GM23338 (cell line): ENCODE data around the gene TULP3. TPM values are rescaled to one million over a fixed set of nuclear protein-coding genes. Genes with fewer than 3 reads are reported as not detected.

Experiments
- ATAC-seq: fragments of 200-7000 bp; cut with Tn5 transposase; 3 replicates; pipeline ENCODE4 v1.9.1; 2020
- DNase-seq: peaks from one replicate; pipeline ENCODE4 v3.0.0-alpha.2; 2015; ENCODE audit warnings: low spot score
- H2AFZ ChIP-seq: fragments of 200-600 bp; sonication (generic); 2 replicates; pipeline ENCODE4 v1.8.0; 2016; ENCODE audit warnings: antibody characterized with exemption, mild to moderate bottlenecking, moderate library complexity
- H3F3A ChIP-seq: fragments of 200-600 bp; sonication (generic); replicated peaks from 2 replicates; pipeline ENCODE4 v1.8.0; 2017; ENCODE audit warnings: antibody characterized with exemption, mixed run types, low read depth
- H3K27ac ChIP-seq: fragments of 200-600 bp; sonication (generic); 2 replicates; pipeline ENCODE4 v1.6.1; 2016; ENCODE audit warnings: low read depth
- H3K27me3 ChIP-seq: fragments of 200-600 bp; sonication (generic); 2 replicates; pipeline ENCODE4 v1.8.0; 2016; ENCODE audit warnings: mild to moderate bottlenecking, mixed run types, moderate library complexity; ENCODE audit not compliant: insufficient read depth
- H3K36me3 ChIP-seq: fragments of 200-600 bp; sonication (generic); 2 replicates; pipeline ENCODE4 v1.8.0; 2016; ENCODE audit warnings: mild to moderate bottlenecking; ENCODE audit not compliant: insufficient read depth
- H3K4me1 ChIP-seq: fragments of 200-600 bp; sonication (generic); 2 replicates; pipeline ENCODE4 v1.8.0; 2016; ENCODE audit warnings: mild to moderate bottlenecking, moderate library complexity; ENCODE audit not compliant: insufficient read depth
- H3K4me2 ChIP-seq: fragments of 200-600 bp; sonication (generic); 2 replicates; pipeline ENCODE4 v1.7.1; 2017; ENCODE audit warnings: mixed run types
- H3K4me3 ChIP-seq: fragments of 200-600 bp; sonication (generic); 2 replicates; pipeline ENCODE4 v1.6.1; 2016; ENCODE audit warnings: mixed run types
- H3K79me2 ChIP-seq: fragments of 200-600 bp; sonication (generic); replicated peaks from 2 replicates; pipeline ENCODE4 v1.8.0; 2017; ENCODE audit warnings: mild to moderate bottlenecking; ENCODE audit not compliant: insufficient read depth
- H3K9me2 ChIP-seq: fragments of 200-600 bp; sonication (generic); 2 replicates; pipeline ENCODE4 v1.8.0; 2017; ENCODE audit not compliant: insufficient read depth
- H4K20me1 ChIP-seq: fragments of 200-600 bp; sonication (generic); replicated peaks from 2 replicates; pipeline ENCODE4 v1.8.0; 2017; ENCODE audit warnings: mild to moderate bottlenecking; ENCODE audit not compliant: insufficient read depth
- H3K27ac Mint-ChIP-seq: 2 replicates; pipeline ENCODE4 v1.8.0; 2020; ENCODE audit warnings: inconsistent platforms, mild to moderate bottlenecking, moderate library complexity, mixed read lengths
- H3K27me3 Mint-ChIP-seq: 3 replicates; pipeline ENCODE4 v1.8.0; 2022; ENCODE audit warnings: low read depth, mild to moderate bottlenecking, moderate library complexity, mixed read lengths, inconsistent platforms; ENCODE audit not compliant: insufficient read depth, poor library complexity
- H3K36me3 Mint-ChIP-seq: 3 replicates; pipeline ENCODE4 v1.8.0; 2021; ENCODE audit warnings: low read depth, mild to moderate bottlenecking, inconsistent platforms, moderate library complexity, mixed read lengths
- H3K4me1 Mint-ChIP-seq: 3 replicates; pipeline ENCODE4 v1.8.0; 2020; ENCODE audit warnings: mild to moderate bottlenecking, inconsistent platforms, mixed read lengths
- H3K4me3 Mint-ChIP-seq: 3 replicates; pipeline ENCODE4 v1.8.0; 2021; ENCODE audit warnings: moderate library complexity, mild to moderate bottlenecking, inconsistent platforms, mixed read lengths
- H3K9me3 Mint-ChIP-seq: 3 replicates; pipeline ENCODE4 v1.8.0; 2020; ENCODE audit warnings: moderate library complexity, mild to moderate bottlenecking, inconsistent platforms, mixed read lengths
- CREB1 ChIP-seq: fragments of 250-450 bp; sonication (Bioruptor Pico); IDR thresholded peaks from 2 replicates; pipeline ENCODE4 v1.5.0; 2020; ENCODE audit warnings: low read depth, mild to moderate bottlenecking, moderate library complexity
- EZH2 ChIP-seq: fragments of 200-600 bp; sonication (generic); IDR thresholded peaks from one replicate; pipeline ENCODE4 v1.8.0; 2017; ENCODE audit warnings: antibody characterized with exemption, mild to moderate bottlenecking, low read depth; ENCODE audit not compliant: unreplicated experiment
- JUNB ChIP-seq: IDR thresholded peaks from one replicate; pipeline ENCODE4 v1.6.1; 2016; ENCODE audit warnings: antibody characterized with exemption; ENCODE audit not compliant: unreplicated experiment
- POLR2AphosphoS5 ChIP-seq: IDR thresholded peaks from 2 replicates; pipeline ENCODE4 v1.6.1; 2016; ENCODE audit warnings: antibody characterized with exemption, low read depth
- STAT1 ChIP-seq: IDR thresholded peaks from one replicate; pipeline ENCODE4 v1.6.1; 2016; ENCODE audit warnings: antibody characterized with exemption; ENCODE audit not compliant: unreplicated experiment
- ZNF114 ChIP-seq: fragments of 250-450 bp; sonication (Bioruptor Pico); IDR thresholded peaks from 2 replicates; pipeline ENCODE4 v1.5.0; 2020; ENCODE audit warnings: mild to moderate bottlenecking, moderate library complexity
- ZNF331 ChIP-seq: fragments of 250-450 bp; sonication (Bioruptor Pico); IDR thresholded peaks from 2 replicates; pipeline ENCODE4 v1.5.0; 2020; ENCODE audit warnings: low read depth, mild to moderate bottlenecking, moderate library complexity
- polyA plus RNA-seq: library from polyadenylated mRNA; unstranded; fragments of >200 nt; fragmentation: Nextera tagmentation; extraction: Ambion mirVana; gene quantifications from 2 replicates; pipeline ENCODE4 v1.2.1, GENCODE V29; 2016
- total RNA-seq: library from RNA; depleted of rRNA; stranded (reverse); fragments of >200 nt; shearing (Covaris generic); gene quantifications from 2 replicates; pipeline ENCODE4 v1.2.3, GENCODE V29; 2014
- TF ChIP-seq, protein P1 (sequence below): fragments of 250-450 bp; sonication (Bioruptor Pico); IDR thresholded peaks from 2 replicates; pipeline ENCODE4 v1.5.0; 2020; ENCODE audit warnings: mild to moderate bottlenecking, moderate library complexity
- TF ChIP-seq, protein P2 (sequence below): IDR thresholded peaks from 2 replicates; pipeline ENCODE4 v1.6.1; 2016; ENCODE audit warnings: antibody characterized with exemption

TULP3 gene
- total and polyA plus RNA-seq, 2 experiments from 2014 or later = 15.1 to 18.8 TPM

DNA sequence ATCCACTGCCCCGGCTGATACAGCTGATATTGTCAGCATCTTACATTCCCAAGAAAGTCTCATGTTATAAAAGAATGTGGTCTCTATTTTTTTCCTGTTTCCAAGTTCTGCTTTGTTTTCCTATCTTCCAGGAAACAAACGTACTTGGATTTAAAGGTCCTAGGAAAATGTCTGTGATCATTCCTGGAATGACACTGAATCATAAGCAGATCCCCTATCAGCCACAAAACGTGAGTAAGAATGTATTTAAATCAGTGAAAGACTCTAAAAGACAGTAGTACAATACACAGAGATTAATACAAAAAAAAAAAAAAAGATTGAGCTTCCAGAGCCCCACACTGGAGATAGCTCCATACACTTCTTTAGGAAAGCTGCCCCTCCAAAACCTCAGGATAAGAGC is 46.8 kb downstream of the TULP3 start (continued):
- TF ChIP-seq, protein P1, sequence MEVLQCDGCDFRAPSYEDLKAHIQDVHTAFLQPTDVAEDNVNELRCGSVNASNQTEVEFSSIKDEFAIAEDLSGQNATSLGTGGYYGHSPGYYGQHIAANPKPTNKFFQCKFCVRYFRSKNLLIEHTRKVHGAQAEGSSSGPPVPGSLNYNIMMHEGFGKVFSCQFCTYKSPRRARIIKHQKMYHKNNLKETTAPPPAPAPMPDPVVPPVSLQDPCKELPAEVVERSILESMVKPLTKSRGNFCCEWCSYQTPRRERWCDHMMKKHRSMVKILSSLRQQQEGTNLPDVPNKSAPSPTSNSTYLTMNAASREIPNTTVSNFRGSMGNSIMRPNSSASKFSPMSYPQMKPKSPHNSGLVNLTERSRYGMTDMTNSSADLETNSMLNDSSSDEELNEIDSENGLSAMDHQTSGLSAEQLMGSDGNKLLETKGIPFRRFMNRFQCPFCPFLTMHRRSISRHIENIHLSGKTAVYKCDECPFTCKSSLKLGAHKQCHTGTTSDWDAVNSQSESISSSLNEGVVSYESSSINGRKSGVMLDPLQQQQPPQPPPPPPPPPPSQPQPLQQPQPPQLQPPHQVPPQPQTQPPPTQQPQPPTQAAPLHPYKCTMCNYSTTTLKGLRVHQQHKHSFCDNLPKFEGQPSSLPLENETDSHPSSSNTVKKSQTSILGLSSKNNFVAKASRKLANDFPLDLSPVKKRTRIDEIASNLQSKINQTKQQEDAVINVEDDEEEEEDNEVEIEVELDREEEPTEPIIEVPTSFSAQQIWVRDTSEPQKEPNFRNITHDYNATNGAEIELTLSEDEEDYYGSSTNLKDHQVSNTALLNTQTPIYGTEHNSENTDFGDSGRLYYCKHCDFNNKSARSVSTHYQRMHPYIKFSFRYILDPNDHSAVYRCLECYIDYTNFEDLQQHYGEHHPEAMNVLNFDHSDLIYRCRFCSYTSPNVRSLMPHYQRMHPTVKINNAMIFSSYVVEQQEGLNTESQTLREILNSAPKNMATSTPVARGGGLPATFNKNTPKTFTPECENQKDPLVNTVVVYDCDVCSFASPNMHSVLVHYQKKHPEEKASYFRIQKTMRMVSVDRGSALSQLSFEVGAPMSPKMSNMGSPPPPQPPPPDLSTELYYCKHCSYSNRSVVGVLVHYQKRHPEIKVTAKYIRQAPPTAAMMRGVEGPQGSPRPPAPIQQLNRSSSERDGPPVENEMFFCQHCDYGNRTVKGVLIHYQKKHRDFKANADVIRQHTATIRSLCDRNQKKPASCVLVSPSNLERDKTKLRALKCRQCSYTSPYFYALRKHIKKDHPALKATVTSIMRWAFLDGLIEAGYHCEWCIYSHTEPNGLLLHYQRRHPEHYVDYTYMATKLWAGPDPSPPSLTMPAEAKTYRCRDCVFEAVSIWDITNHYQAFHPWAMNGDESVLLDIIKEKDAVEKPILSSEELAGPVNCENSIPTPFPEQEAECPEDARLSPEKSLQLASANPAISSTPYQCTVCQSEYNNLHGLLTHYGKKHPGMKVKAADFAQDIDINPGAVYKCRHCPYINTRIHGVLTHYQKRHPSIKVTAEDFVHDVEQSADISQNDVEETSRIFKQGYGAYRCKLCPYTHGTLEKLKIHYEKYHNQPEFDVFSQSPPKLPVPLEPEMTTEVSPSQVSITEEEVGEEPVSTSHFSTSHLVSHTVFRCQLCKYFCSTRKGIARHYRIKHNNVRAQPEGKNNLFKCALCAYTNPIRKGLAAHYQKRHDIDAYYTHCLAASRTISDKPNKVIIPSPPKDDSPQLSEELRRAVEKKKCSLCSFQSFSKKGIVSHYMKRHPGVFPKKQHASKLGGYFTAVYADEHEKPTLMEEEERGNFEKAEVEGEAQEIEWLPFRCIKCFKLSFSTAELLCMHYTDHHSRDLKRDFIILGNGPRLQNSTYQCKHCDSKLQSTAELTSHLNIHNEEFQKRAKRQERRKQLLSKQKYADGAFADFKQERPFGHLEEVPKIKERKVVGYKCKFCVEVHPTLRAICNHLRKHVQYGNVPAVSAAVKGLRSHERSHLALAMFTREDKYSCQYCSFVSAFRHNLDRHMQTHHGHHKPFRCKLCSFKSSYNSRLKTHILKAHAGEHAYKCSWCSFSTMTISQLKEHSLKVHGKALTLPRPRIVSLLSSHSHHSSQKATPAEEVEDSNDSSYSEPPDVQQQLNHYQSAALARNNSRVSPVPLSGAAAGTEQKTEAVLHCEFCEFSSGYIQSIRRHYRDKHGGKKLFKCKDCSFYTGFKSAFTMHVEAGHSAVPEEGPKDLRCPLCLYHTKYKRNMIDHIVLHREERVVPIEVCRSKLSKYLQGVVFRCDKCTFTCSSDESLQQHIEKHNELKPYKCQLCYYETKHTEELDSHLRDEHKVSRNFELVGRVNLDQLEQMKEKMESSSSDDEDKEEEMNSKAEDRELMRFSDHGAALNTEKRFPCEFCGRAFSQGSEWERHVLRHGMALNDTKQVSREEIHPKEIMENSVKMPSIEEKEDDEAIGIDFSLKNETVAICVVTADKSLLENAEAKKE (CRISPR knock-in tag) = no peak
- TF ChIP-seq ZNF114 (CRISPR knock-in tag) (no peak), CREB1 (CRISPR knock-in tag) (no peak), EZH2 (no peak), JUNB (no peak), STAT1 (no peak), POLR2AphosphoS5 (no peak)

DNA sequence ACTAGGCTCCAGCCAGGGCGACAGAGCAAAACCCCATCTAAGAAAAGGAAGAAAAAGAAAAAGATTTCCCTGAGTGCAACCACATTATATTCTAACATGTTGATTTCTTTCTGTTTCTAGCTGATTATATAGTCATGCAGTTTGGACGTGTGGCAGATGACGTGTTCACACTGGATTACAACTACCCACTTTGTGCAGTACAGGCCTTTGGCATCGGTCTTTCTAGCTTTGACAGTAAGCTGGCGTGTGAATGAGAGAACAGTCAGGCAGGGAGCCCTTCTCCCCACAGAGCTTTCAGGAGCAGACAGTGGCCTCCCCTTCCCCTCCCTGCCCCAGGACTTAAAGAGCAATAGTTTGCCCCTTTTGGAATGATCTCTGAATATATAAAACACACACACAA is 48.5 kb downstream of the TULP3 start:
- Mint-ChIP-seq H3K9me3 (no peaks in the 10 kb centered on the region), H3K36me3 (peaks cover 7% of the 10 kb centered on the region; the same call in 1 of the 3 replicates), H3K4me3 (no peak overlapping the region), H3K27me3 (no peaks in the 10 kb centered on the region), H3K27ac (no peak overlapping the region), H3K4me1 (no peaks in the 10 kb centered on the region)
- no peaks in the 10 kb centered on the region for H3K79me2 ChIP-seq
- H3K36me3 ChIP-seq = no peaks in the 10 kb centered on the region
- no peaks in the 10 kb centered on the region for H4K20me1 ChIP-seq
- peaks cover 3% of the 10 kb centered on the region; the same call in 1 of the 2 replicates for H3F3A ChIP-seq
- H3K9me2 ChIP-seq = no peaks in the 10 kb centered on the region
- DNase-seq (no peak), ATAC-seq (no peak)
- no peak overlapping the region for H3K4me2 ChIP-seq
- H3K27ac ChIP-seq = no peak overlapping the region
- H3K4me3 ChIP-seq = no peak overlapping the region
- no peak overlapping the region for H2AFZ ChIP-seq
- H3K4me1 ChIP-seq = no peaks in the 10 kb centered on the region
- H3K27me3 ChIP-seq = no peaks in the 10 kb centered on the region
- TF ChIP-seq, protein P2, sequence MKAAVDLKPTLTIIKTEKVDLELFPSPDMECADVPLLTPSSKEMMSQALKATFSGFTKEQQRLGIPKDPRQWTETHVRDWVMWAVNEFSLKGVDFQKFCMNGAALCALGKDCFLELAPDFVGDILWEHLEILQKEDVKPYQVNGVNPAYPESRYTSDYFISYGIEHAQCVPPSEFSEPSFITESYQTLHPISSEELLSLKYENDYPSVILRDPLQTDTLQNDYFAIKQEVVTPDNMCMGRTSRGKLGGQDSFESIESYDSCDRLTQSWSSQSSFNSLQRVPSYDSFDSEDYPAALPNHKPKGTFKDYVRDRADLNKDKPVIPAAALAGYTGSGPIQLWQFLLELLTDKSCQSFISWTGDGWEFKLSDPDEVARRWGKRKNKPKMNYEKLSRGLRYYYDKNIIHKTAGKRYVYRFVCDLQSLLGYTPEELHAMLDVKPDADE = no peak
- TF ChIP-seq JUNB = no peak
- TF ChIP-seq ZNF331 (CRISPR knock-in tag) = no peak
- TF ChIP-seq, protein P1 (CRISPR knock-in tag) = no peak
- no peak for TF ChIP-seq STAT1
- TF ChIP-seq POLR2AphosphoS5 = no peak
- TF ChIP-seq CREB1 (CRISPR knock-in tag) = no peak
